Left forelimb (tissue), 1 donor: ENCODE results near the gene TACO1.

Source experiments
- DNase-seq: peaks from one replicate; pipeline ENCODE4 v3.0.0-alpha.2; 2018; ENCODE audit warnings: low spot score

Gene TACO1

DNA sequence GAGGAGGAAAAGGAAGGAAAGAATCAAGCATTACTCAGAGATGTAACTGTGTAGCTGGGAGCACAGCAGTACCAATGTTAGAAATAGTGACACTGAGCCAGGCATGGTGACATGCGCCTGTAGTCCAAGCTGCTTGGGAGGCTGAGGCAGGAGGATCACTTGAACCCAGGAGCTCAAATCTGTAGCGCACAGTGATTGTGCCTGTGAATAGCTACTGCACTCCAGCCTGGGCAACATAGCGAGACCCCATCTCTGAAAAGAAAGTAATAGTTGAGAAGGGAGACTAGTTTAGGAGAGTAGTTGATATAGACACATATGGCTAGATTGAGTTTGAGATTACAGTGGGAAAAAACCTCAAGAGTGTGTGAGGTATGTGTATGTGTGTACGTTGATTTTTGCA lies 39.3 kb downstream of the TACO1 start:
- DNase-seq = no peak

DNA sequence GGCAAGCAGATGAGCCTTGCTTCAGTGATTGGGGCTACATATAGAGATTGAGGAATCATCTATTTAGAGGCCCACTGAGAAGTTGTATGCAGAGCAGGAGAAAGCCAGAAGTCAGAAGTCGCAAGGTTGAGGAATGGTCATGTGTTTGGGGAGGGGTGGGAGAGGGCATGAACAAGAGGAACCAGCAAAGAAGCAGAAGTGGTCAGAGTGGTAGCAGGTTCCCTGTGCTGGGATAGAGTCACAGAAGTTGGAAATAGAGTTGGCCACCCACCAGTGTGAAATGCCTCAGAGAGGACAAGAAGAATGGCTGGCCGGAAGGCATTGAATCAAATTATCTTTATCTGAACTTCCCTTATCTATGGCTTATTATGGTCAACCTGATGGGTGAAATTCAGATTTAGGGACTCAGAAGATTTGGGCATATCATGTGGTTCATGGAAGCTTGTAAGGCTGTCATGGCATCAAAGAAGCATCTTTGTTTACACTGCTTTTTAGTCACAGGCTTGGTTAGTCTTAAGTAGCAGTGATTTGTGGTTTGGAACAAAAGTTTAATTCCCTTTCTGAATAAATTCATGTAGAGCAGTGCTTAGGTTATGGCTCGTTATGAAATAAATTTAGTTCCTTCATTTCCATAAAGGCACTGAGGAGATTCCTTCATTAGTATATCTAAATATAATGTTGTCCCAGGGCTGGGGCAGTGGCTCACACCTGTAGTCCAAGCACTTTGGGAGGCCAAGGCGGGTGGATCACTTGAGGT lies 41.2 kb downstream of the TACO1 start:
- no peak for DNase-seq

DNA sequence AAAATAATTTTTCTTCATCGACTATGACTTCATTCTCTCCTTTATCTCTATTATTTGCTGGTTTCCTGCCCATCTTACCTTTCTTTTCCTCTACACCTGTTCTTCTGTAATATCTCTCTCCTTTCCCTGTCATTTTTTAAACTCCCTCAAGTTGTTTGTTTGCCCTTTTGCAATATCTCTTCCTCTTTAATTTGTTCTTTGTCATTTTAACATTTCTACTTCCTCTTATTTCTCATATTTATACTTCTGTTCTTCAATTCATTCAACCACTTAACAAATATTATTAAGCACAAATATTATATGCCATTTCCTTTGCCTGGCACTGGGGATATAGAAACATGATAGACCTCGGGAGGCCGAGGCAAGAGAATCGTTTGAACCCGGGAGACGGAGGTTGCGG lies 44.2 kb downstream of the TACO1 start:
- DNase-seq = no peak

DNA sequence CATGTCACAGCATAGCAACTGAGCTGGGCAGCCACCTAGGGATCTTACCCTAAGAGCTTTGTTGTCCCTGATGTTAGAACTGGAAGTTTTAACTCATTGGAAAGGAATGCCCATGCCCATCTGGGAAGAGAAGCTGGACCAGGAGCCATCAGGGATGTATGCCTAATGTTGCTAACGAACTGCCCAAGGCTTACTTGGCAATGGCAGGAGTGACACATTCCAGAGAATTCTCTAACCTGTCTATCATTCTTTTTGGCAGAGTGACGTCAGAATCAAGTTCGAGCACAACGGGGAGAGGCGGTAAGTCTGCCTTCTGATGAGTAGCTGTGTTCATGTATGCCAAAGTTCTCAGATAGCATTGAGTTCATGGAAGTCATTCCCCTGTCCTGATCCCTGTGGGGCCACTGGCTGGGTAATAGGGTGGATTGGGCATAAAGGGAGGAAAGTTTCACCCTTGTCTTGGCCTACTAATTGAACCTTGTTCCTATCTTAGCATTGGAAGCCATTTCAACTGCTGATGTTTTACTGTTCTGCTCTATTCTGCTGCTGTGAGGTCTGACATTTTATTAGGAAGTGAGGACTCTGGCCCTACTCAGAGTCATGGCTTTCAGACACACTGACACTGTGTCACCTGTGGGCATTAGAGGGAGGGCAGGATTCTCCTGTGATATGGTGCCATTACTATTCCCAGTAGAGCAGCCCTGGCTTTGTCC lies 45.2 kb downstream of the TACO1 start:
- DNase-seq = no peak

DNA sequence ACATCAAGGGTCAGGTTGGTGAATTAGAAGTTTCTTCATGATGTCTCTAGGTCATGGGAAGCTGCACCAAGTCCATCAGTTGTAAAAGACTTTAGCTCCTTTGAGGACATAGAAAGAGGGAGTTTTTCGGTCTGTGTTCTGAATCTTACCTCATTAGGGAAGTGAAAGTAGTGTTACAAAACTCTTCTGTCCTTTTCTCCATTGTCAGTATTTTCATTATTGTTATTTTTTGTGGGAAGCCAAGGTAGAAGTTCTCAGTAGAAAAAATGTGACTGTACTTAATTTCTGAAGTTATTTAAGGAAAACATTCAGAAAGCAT lies 45.8 kb downstream of the TACO1 start:
- DNase-seq = no peak

DNA sequence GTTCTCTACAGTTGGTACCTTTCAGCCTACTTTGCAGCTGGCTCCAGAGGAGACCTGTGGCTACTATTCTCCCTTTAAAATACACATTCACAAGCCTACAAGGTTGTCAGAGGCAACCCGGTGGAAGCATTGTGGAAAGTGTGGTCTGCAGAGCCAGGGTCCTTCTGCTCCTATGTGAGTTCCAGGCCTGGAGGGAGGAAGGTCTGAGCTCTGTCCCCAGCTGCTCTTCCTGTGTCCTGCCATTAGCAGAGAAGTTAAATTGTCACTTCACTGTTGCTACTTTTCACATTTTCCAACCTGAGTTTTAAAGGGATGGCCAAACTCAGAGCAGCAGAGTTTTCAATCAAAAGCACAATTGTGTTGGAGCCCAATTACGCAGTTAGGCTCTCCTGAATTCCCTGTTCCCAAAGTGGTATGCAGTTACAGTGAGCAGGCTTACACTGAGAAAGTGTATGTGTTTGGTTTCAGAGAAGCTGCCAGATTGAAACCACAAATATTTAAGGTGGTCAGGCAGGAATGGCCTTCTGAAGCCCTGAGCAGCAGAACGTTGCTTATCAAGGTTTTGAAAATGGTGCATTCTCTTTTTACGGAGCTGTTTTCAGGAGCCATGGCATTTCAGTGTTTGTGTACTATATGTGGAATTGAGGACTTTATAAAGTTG lies 46.5 kb downstream of the TACO1 start:
- DNase-seq = no peak

DNA sequence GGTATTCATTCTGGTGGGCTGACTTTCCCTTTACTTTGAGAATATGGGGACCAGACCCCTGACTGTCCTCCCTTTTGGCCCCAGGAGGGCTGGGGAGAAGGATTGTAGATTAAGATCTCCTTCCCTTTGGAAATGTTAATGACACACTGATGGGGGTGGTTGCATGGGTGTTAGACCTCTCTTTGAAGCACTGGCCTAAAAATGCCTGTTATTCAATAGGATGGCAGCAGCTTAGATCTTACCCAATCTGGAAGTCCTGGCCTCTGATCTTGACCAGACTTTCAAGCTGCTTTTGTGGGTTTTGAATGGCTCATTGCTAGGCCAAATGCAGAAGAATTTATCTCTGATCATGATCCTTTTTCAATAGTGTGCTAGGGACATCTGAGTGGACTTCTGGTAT lies 47.2 kb downstream of the TACO1 start:
- no peak for DNase-seq

DNA sequence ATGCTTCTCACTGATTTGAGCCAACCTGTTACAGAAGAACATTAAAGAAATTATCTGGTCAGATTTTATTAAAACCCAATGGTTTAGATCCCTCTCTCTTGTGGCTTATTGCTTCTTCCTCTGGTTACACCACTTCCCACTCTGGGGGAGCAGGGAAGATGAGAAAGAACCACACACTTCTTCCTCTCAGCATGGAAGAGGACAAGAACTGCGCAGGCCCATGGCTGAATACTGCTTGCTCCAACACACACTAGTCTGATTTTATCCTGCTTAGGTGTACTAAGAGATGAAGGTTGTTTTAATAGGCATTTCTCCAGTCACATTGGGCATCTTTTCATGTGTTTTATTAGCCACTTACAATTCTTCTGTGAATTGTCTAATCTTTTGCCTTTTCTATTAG lies 49.1 kb downstream of the TACO1 start:
- no peak for DNase-seq

DNA sequence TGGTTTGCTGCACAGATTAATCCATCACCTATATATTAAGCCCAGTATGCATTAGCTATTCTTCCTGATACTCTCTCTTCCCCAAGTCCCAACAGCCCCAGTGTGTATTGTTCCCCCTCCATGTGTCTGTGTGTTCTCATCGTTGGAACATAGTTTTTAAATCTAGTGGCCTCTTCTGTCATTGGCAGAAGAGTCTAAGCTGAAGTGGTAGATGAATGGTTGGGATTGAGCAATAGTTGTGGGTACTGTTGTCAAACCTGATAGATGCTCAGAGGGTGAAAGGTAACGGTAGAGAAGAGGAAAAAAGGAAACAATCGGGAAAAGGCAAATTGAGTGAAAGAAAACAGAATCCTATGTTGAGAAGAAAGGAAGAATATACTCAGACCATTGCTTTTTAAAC lies 51.4 kb downstream of the TACO1 start:
- no peak for DNase-seq

DNA sequence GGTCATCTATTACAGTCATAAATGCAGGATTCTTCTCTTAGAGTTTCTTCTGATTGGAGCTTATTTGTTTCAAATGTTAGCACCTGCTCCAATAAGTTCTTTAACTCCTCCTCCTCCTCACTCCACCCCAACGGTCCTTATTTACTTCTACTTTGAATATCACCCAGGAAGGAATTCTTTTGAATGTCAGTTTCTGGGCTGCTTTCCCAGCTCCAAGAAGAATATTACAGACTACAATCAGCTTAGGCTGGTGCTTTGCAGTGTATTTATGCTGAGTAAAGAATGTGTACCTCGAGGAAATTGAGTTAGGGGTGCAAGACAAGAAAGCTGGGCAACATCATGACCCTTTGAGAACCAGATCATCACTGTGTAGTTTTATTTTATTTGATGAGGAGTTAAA lies 52.4 kb downstream of the TACO1 start:
- no peak for DNase-seq

DNA sequence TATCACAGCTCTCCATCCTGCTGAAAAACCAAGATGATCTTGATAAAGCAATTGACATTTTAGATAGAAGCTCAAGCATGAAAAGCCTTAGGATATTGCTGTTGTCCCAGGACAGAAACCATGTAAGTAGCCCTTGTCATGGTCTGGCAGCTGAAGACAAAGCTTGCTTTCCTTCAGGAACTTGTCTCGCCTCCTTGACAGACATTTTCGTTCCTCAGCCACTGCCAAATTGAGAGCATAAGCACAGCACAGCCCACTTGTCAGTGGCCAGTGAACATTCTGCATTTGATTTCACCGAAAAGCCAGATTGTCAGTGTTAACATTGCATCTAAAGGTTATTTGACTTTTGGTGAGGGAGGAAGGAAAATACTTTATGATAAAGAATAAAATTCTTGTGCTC lies 57.1 kb downstream of the TACO1 start:
- DNase-seq = no peak
